Left ventricle myocardium inferior (tissue), 1 donor: Measurements from ENCODE around the gene PLB1. TPM values are rescaled to one million over a fixed set of nuclear protein-coding genes. Genes with fewer than 3 reads are reported as not detected.

Experiments
- DNase-seq: peaks from one replicate; pipeline ENCODE4 v3.0.0-alpha.2; 2020
- H3K27ac ChIP-seq: fragments of 200-600 bp; replicated peaks from 2 replicates; pipeline ENCODE4 v1.8.0; 2021
- H3K27me3 ChIP-seq: fragments of 200-600 bp; 2 replicates; pipeline ENCODE4 v1.8.0; 2021; ENCODE audit warnings: low read depth
- H3K36me3 ChIP-seq: fragments of 200-600 bp; 2 replicates; pipeline ENCODE4 v1.8.0; 2021
- H3K4me1 ChIP-seq: fragments of 200-600 bp; 2 replicates; pipeline ENCODE4 v1.8.0; 2021
- H3K4me3 ChIP-seq: fragments of 200-600 bp; 2 replicates; pipeline ENCODE4 v1.8.0; 2021; ENCODE audit warnings: mild to moderate bottlenecking, moderate library complexity
- H3K9me3 ChIP-seq: fragments of 200-600 bp; replicated peaks from 2 replicates; pipeline ENCODE4 v1.8.0; 2021
- CTCF ChIP-seq: fragments of 200-600 bp; IDR thresholded peaks from 2 replicates; pipeline ENCODE4 v1.8.0; 2021; ENCODE audit warnings: antibody characterized with exemption, mild to moderate bottlenecking, borderline replicate concordance
- intact Hi-C: fragments of 100-400 bp; cut with micrococcal nuclease; formaldehyde crosslinking; loops from one replicate; pipeline ENCODE4 v1.11.0; 2022
- total RNA-seq: library from RNA; stranded (reverse); fragmentation: NEBNext Ultra II Directional; extraction: Animal tissue kit (Norgen Biotek cat#: 25700); gene quantifications from one replicate; pipeline ENCODE4 v1.2.1, GENCODE V29; 2021
- donor health status: DM: no; HTN: yes; CAD: no; lungs with severe emphysema.

Gene PLB1
- total RNA-seq, 1 donor from 2014 or later, result 2.4 TPM

- Histone ChIP-seq H3K27ac (peak overlapping the region; percentile 88), H3K27me3 (peaks cover 31% of the 10 kb centered on the region), H3K4me3 (no peak overlapping the region), H3K9me3 (no peaks in the 10 kb centered on the region), H3K4me1 (peaks cover 19% of the 10 kb centered on the region), H3K36me3 (no peaks in the 10 kb centered on the region)
- no peak for TF ChIP-seq CTCF
- intact Hi-C loops, result no loop called here
- DNase-seq, result no peak
Observed at GRCh38 chr2:28527196-28527595, 31.3 kb downstream of the PLB1 start.

- TF ChIP-seq CTCF, result no peak
- DNase-seq, result peak; percentile 78
Observed at GRCh38 chr2:28528206-28528605, 32.3 kb downstream of the PLB1 start.

GRCh38 chr2:28530782-28531181, 34.9 kb downstream of the PLB1 start:
- Histone ChIP-seq H3K36me3 (no peaks in the 10 kb centered on the region), H3K27ac (no peak overlapping the region), H3K9me3 (no peaks in the 10 kb centered on the region), H3K4me3 (no peak overlapping the region), H3K4me1 (peaks cover 19% of the 10 kb centered on the region), H3K27me3 (no peaks in the 10 kb centered on the region)
- DNase-seq, result no peak
- TF ChIP-seq CTCF, result no peak
- intact Hi-C loops, result no loop called here

More at GRCh38 chr2:28528206-28528605, 32.3 kb downstream of the PLB1 start:
- H3K4me3 ChIP-seq, result peak overlapping the region; percentile 18
- peaks cover 19% of the 10 kb centered on the region for H3K4me1 ChIP-seq
- intact Hi-C loops, result no loop called here
- peak overlapping the region; percentile 88 for H3K27ac ChIP-seq
- no peaks in the 10 kb centered on the region for H3K36me3 ChIP-seq
- peaks cover 22% of the 10 kb centered on the region for H3K27me3 ChIP-seq
- no peaks in the 10 kb centered on the region for H3K9me3 ChIP-seq

- Histone ChIP-seq H3K27ac (no peak overlapping the region), H3K4me3 (no peak overlapping the region), H3K36me3 (no peaks in the 10 kb centered on the region), H3K27me3 (no peaks in the 10 kb centered on the region), H3K4me1 (peaks cover 15% of the 10 kb centered on the region), H3K9me3 (no peaks in the 10 kb centered on the region)
- no peak for TF ChIP-seq CTCF
- intact Hi-C loops, result no loop called here
- DNase-seq, result no peak
Observed at GRCh38 chr2:28532399-28532798, 36.5 kb downstream of the PLB1 start.

- peaks cover 8% of the 10 kb centered on the region for H3K4me1 ChIP-seq
- no peaks in the 10 kb centered on the region for H3K36me3 ChIP-seq
- no peaks in the 10 kb centered on the region for H3K9me3 ChIP-seq
- intact Hi-C loops, result no loop called here
- no peak for DNase-seq
- H3K4me3 ChIP-seq, result no peak overlapping the region
- no peaks in the 10 kb centered on the region for H3K27me3 ChIP-seq
- no peak for TF ChIP-seq CTCF
- H3K27ac ChIP-seq, result no peak overlapping the region
Observed at GRCh38 chr2:28533044-28533680, 37.3 kb downstream of the PLB1 start.
